CMK (cell line): ENCODE measurements around the gene SOX2.
"Not testable (repeated sequence)": the region's sequence is repeated elsewhere in the genome, so short reads cannot be mapped to it uniquely, and the experiment has no call there.

Experiments used
- DNase-seq: peaks from one replicate; pipeline ENCODE4 v3.0.0-alpha.2; 2010; ENCODE audit warnings: low read depth

Gene SOX2

DNA sequence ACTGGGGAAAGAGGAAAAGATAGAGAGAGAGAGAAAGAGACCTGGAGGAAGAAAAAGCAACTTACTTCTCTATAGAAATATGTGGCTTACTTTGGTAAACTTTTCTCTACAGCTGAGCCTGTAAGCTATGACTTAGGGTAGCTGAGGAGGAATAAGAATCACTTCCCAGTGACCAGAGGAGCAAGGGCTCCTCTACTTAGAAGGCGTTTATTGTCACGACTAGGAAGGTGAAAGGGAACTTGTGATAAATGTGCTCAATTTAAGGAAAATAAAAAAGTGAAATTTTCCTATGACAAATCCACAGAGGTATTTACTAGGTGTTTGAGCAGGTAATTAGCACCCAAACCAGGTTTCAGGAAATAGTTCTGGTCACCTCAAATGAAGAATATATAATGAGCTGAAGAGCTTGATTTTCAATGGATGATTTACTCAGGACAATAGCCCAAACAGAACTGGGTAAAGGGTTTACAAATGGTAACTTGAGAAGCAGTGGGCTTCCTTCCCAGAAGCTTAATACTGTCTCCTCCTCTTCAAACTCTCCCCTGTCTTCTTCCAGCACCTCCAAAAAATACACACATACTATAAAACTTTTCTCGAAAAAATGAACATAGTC is 46.1 kb downstream of the SOX2 start:
- DNase-seq, result no peak

DNA sequence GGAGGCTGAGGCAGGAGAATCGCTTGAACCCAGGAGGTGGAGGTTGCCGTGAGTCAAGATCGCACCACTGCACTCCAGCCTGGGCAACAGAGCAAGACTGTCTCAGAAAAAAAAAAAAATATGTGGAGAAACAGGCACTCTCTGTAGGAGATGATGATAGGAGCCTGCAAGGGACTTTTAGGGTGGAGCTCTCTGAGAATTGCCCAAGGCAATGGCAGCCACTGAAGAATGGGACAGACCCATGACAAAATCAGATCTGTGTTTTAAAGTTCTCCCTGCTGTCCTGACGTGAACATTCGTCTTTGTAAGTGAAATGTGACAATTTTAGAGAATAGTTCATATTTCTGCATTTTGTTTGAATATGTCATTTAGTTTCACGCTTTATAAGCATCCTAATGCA is 50.2 kb downstream of the SOX2 start:
- no peak for DNase-seq

DNA sequence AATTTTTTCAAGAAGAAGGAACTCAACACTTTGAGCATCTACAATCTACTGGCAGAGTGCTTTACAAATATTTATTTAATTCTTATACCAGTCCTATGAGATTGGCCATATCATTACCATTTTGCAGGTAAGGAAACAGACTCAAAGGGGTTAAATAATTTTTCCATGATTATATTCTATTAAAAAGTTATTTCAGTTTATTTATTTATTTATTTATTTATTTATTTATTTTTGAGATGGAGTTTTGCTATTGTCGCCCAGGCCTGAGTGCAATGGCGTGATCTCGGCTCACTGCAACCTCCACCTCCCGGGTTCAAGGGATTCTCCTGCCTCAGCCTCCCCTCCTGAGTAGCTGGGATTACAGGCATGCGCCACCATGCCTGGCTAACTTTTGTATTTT is 52.3 kb downstream of the SOX2 start:
- not testable (repeated sequence) for DNase-seq
